Fibroblast of peridontal ligament (primary cell): Measurements from ENCODE around the gene MYOF.
"Not testable (repeated sequence)": the region's sequence is repeated elsewhere in the genome, so short reads cannot be mapped to it uniquely, and the experiment has no call there.

Experiments used
- DNase-seq: peaks from one replicate; pipeline ENCODE4 v3.0.0-alpha.2; 2010; ENCODE audit errors: extremely low read depth

The MYOF gene

GRCh38 chr10:93458821-93459257 lies 23.3 kb downstream of the MYOF start:
- DNase-seq, result peak; percentile 100

- DNase-seq, result no peak
Observed at GRCh38 chr10:93457511-93457910, 24.6 kb downstream of the MYOF start.

- peak; percentile 55 for DNase-seq
Observed at GRCh38 chr10:93456480-93456879, 25.7 kb downstream of the MYOF start.

DNA sequence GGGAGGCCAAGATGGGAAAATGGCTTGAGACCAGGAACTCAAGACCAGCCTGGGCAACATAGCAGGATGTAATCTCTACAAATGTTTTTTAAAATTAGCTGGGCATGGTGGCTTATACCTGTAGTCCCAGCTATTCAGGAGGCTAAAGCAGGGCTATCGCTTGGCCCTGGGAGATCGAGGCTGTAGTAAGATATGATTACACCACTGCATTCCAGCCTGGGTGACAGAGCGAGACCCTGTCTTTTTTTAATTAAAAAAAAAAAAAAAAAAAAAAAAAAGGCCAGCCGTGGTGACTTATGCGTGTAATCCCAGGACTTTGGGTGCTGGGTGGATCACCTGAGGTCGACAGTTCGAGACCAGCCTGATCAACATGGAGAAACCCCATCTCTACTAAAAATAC lies 27.4 kb downstream of the MYOF start:
- DNase-seq, result no peak

DNA sequence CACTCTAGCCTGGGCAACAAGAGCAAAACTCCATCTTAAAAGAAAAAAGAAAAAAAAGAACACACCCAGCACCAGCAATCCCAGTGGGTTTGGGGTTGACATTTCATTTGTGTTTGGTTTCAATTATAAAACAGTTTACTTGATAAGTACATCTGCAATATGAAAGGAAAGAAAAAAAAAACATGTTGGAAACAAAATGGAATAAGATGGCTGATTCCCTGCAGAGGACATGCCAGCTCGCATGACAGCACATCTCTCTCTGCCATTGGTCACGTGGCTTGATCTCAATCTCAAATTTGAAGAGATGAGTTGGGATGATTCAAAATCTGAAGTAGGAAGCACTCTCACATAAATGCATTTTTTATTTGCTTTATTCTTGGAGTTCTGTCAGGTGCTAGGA lies 28.0 kb downstream of the MYOF start:
- peak; percentile 56 for DNase-seq

DNA sequence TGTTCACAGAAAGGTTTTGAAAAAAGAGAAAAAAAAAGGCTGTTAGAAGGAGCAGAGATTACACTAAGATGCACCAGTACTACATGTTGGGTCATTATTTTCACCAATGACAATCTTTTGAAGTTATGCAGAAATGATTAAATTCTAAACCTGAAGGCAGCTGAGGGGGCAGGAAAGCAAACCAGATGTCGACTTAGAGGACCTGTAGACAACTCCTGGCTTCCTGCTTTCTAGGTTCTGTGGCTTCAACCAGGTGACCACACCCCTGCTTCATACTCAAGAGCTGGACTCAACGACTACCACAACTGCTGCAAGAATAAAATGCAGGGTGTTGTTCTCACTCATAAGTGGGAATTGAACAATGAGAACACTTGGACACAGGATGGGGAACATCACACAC lies 30.0 kb downstream of the MYOF start:
- DNase-seq, result no peak

GRCh38 chr10:93451244-93451947 lies 30.7 kb downstream of the MYOF start:
- DNase-seq, result no peak

GRCh38 chr10:93447970-93448369 lies 34.2 kb downstream of the MYOF start:
- DNase-seq, result no peak

DNA sequence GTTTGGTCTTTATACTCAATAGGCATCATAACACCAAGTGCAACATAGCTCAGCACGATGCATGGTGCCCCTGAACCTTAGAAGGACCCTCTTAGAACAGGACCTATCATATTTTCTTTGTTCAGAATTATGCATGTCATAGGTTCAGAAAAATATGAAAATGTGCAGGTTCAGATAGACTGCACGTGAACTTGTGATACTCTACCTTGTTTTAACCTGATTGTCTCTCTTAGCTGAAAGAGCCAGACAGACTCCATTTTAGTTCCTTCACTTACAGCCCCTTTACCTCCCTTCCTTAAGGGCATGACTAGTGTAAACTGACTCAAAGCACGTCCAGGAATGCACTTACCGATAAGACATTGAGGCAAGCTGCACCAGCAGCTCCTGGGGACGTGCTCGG lies 35.1 kb downstream of the MYOF start:
- DNase-seq, result no peak

GRCh38 chr10:93445978-93446720 lies 36.0 kb downstream of the MYOF start:
- DNase-seq, result no peak

- DNase-seq, result peak; percentile 98
Observed at GRCh38 chr10:93445097-93445960, 36.8 kb downstream of the MYOF start.

DNA sequence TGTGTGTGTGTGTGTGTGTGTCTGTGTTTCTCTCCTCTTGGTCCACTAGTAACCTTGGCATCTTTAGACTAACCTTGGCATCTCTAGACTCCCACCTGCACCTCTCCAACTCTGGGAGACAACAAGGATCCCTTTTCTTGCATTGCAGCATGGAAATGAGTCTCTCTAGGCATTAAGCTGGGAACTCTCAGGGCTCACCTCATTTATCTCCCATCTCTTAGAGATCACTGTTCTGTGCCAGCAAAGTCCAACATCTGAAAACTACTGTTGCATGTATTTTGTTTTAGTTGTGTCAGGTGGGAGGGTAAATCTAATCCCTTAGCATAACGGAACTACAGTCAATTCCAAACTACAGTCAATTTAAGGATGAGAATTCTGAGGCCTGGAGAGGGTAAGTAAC lies 38.7 kb downstream of the MYOF start:
- DNase-seq, result no peak

GRCh38 chr10:93442721-93443120 lies 39.4 kb downstream of the MYOF start:
- DNase-seq, result not testable (repeated sequence)

DNA sequence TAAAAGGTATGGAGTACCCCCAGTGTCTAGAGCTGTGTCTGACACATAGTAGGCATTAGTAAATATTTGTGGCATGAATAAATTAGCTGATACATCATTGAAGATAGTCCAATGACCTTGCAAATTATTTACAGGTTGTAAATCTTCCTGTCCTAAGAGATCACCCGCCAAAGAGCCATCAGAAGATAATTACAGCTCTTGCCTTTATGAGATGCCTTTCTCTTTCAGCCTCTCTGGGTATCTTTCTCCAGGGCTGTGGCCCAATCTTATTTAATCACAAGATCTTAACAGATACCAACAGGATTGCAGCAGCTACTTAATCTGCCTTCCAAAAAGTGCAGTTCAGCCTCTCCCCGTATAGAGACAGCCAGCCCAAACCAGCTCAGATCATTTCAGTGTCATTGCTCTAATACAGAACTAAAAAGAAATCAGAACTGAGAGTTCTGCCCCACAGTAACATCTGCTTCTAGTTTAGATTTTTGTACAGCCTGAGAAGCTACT lies 41.5 kb downstream of the MYOF start:
- peak; percentile 90 for DNase-seq

DNA sequence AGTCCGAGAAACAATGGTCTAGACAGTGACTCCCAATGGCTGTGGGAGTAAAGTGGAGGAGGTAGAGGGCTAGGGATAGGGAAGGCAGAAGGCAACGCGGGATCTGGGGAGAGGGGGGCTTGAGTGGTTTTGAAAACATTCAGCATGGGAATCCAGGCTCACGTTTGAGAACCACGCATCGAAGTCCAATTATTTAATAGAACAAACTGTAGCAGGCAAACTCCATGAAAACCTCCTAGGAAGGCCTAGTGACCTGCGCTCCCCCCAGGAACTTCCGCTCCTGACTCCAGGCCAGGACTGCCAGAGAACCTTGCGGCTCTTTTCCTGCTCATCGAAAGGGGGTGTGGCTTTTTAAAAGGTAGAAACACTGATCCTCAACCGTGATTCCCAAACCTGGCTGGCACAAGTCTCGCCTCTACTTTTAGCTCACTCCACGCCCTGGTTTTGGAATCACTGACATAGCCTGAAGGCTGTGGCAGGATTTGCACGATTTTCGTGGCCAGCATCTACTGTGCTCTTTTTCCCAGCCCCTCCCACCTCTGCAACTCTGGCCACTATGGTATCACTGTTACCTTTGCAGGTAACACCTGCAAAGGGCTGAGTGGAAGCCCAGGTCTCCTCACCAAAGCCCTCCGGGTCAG lies 43.4 kb downstream of the MYOF start:
- no peak for DNase-seq

DNA sequence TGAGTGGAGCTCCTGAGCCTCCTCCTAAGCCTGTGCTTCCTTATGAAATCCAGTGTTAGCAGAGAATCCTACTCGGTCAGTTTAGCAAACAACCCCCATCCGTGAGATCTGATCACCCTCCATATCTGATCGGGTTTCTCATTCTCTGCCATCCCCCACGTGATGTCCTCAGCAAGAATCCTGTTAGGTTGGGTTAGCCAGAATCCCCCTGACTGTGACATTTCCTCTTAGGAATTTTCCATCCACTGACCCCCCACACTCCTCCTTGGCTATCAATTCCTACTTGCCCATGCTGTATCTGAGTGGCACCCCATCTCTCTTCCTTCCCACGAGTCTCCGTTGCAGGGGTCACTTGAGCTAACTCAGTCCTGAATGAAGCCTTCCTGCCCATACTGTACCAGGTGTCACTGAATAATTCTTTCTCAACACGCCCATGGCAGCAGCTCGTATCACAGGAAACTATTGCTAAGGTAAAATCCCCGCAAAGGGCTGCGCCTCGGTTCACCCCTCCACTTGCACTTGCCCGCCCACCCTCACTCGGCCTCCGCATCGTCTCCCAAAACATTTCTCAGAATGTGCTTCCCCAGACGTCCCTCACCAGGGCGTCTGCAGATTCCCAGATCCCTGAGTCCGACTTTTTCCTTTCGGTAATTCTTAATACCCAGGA lies 44.1 kb downstream of the MYOF start:
- peak; percentile 59 for DNase-seq

- peak; percentile 100 for DNase-seq
Observed at GRCh38 chr10:93437086-93437945, 44.8 kb downstream of the MYOF start.

DNA sequence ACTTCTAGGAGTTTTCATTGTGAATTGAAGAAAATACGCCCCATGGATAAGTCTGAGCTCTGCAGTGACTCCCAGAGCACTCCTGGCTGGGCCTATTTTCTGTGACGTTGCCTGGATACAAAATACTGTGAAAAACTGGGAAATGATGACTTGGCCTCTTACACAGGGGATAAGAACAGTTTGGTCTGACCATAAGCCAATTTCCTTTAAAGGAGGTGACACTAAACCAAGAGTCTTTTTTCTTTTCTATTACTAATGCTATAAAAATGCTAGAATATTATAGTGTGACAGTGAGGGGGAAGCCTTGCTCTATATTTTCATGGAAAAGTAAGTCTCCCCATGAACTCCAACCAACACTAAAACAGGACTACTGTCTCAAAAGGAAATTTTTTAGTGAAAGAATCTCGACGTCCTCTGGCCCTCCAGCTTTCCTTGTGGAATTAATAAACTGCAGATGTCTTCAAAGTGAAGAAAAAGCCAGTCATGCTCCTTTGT lies 45.5 kb downstream of the MYOF start:
- DNase-seq, result peak; percentile 97

DNA sequence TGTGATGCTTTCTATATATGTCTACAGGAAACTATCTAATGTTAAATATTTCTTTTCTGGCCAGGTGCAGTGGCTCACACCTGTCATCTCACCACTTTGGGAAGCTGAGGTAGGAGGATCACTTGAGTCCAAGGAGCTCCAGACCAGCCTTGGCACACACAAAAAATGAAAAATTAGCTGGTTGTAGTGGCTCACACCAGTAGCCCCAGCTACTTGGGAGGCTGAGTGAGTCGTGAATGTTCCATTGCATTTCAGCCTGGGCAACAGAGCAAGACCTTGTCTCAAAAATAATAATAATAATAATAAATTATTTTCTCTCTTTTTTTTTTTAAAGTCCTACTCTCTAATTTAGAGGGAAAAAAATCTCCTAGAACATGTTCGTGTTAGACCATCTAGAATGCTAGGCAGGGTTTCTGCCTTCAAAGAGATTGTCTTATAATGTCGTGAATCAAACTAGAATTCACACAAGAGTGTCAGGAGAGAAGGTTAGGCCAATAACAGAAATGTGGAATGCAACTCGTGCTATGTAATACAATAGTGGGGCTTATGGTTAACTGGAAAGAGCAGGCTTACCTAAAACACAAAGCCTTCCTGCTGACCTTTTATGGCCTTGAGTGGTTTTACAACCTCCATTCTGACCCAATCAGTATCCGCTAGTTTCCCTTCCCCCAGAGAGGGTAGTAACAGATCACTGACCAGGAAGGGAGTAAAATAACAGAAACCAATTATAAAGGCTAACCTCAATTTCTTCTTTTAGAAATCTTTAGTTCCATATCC lies 46.3 kb downstream of the MYOF start:
- peak; percentile 85 for DNase-seq
